ENCODE data around the gene LPO.

Gene LPO

GRCh38 chr17:58242171-58242784 is 3.9 kb downstream of the LPO start:
- Histone ChIP-seq H3K9ac (no peak overlapping the region), H3K27me3 (no peaks in the 10 kb centered on the region), H3K4me3 (no peak overlapping the region), H3K27ac (no peak overlapping the region), H3K9me3 (no peaks in the 10 kb centered on the region), H4K20me1 (no peaks in the 10 kb centered on the region), H3K4me2 (peak overlapping the region; percentile 47), H3K4me1 (peaks cover 14% of the 10 kb centered on the region), H3K36me3 (no peaks in the 10 kb centered on the region)
- no peak for TF ChIP-seq Cebpa-rat (IDR thresholded peaks at IDR 0.05)

- no peak overlapping the region for H3K9ac ChIP-seq
- peaks cover 17% of the 10 kb centered on the region for H3K27me3 ChIP-seq
- no peak for TF ChIP-seq Cebpa-rat (IDR thresholded peaks at IDR 0.05)
- H3K27ac ChIP-seq = no peak overlapping the region
- H3K9me3 ChIP-seq = no peaks in the 10 kb centered on the region
- H4K20me1 ChIP-seq = no peaks in the 10 kb centered on the region
- no peaks in the 10 kb centered on the region for H3K36me3 ChIP-seq
- peaks cover 28% of the 10 kb centered on the region for H3K4me1 ChIP-seq
- H3K4me3 ChIP-seq = no peak overlapping the region
- H3K4me2 ChIP-seq = no peak overlapping the region
Observed at GRCh38 chr17:58244963-58245362, 6.6 kb downstream of the LPO start.

GRCh38 chr17:58245428-58246103 is 7.2 kb downstream of the LPO start:
- no peak overlapping the region for H3K4me2 ChIP-seq
- H4K20me1 ChIP-seq = no peaks in the 10 kb centered on the region
- peaks cover 28% of the 10 kb centered on the region for H3K4me1 ChIP-seq
- H3K27me3 ChIP-seq = peaks cover 17% of the 10 kb centered on the region
- no peak for TF ChIP-seq Cebpa-rat (IDR thresholded peaks at IDR 0.05)
- no peaks in the 10 kb centered on the region for H3K36me3 ChIP-seq
- no peaks in the 10 kb centered on the region for H3K9me3 ChIP-seq
- H3K27ac ChIP-seq = no peak overlapping the region
- H3K9ac ChIP-seq = no peak overlapping the region
- no peak overlapping the region for H3K4me3 ChIP-seq

GRCh38 chr17:58246104-58246740 is 7.8 kb downstream of the LPO start:
- no peak overlapping the region for H3K4me2 ChIP-seq
- no peaks in the 10 kb centered on the region for H3K36me3 ChIP-seq
- no peak overlapping the region for H3K27ac ChIP-seq
- H3K4me1 ChIP-seq = peaks cover 28% of the 10 kb centered on the region
- peaks cover 17% of the 10 kb centered on the region for H3K27me3 ChIP-seq
- H3K4me3 ChIP-seq = no peak overlapping the region
- H4K20me1 ChIP-seq = no peaks in the 10 kb centered on the region
- no peak overlapping the region for H3K9ac ChIP-seq
- H3K9me3 ChIP-seq = no peaks in the 10 kb centered on the region
- no peak for TF ChIP-seq Cebpa-rat (IDR thresholded peaks at IDR 0.05)

- no peak overlapping the region for H3K4me2 ChIP-seq
- H3K27ac ChIP-seq = no peak overlapping the region
- peaks cover 27% of the 10 kb centered on the region for H3K4me1 ChIP-seq
- no peaks in the 10 kb centered on the region for H3K36me3 ChIP-seq
- TF ChIP-seq Cebpa-rat (IDR thresholded peaks at IDR 0.05) = no peak
- H4K20me1 ChIP-seq = no peaks in the 10 kb centered on the region
- H3K9ac ChIP-seq = no peak overlapping the region
- H3K4me3 ChIP-seq = no peak overlapping the region
- peaks cover 17% of the 10 kb centered on the region for H3K27me3 ChIP-seq
- no peaks in the 10 kb centered on the region for H3K9me3 ChIP-seq
Observed at GRCh38 chr17:58246781-58247180, 8.4 kb downstream of the LPO start.

- H3K27ac ChIP-seq = no peak overlapping the region
- H3K4me2 ChIP-seq = peak overlapping the region; percentile 7; the same call in 1 of the 2 replicates
- no peaks in the 10 kb centered on the region for H3K36me3 ChIP-seq
- H3K9ac ChIP-seq = no peak overlapping the region
- no peaks in the 10 kb centered on the region for H3K9me3 ChIP-seq
- peaks cover 18% of the 10 kb centered on the region for H3K4me1 ChIP-seq
- TF ChIP-seq Cebpa-rat (IDR thresholded peaks at IDR 0.05) = no peak
- no peaks in the 10 kb centered on the region for H4K20me1 ChIP-seq
- no peak overlapping the region for H3K4me3 ChIP-seq
- peaks cover 17% of the 10 kb centered on the region for H3K27me3 ChIP-seq
Observed at GRCh38 chr17:58247511-58248363, 9.4 kb downstream of the LPO start.

- Histone ChIP-seq H3K27me3 (peaks cover 17% of the 10 kb centered on the region), H3K4me1 (peaks cover 13% of the 10 kb centered on the region), H3K36me3 (no peaks in the 10 kb centered on the region), H3K9me3 (no peaks in the 10 kb centered on the region), H3K4me3 (peak overlapping the region; percentile 66), H3K27ac (peak overlapping the region; percentile 69), H3K9ac (peak overlapping the region; percentile 77; the same call in 1 of the 2 replicates), H3K4me2 (peak overlapping the region; percentile 95), H4K20me1 (no peaks in the 10 kb centered on the region)
- no peak for TF ChIP-seq Cebpa-rat (IDR thresholded peaks at IDR 0.05)
Observed at GRCh38 chr17:58248955-58249269, 10.5 kb downstream of the LPO start.

GRCh38 chr17:58249270-58250133 is 11.1 kb downstream of the LPO start:
- no peaks in the 10 kb centered on the region for H3K9me3 ChIP-seq
- H3K4me2 ChIP-seq = peak overlapping the region; percentile 95
- H3K9ac ChIP-seq = peak overlapping the region; percentile 77
- H3K4me1 ChIP-seq = peaks cover 13% of the 10 kb centered on the region
- H3K36me3 ChIP-seq = no peaks in the 10 kb centered on the region
- peaks cover 17% of the 10 kb centered on the region for H3K27me3 ChIP-seq
- peak overlapping the region; percentile 66 for H3K4me3 ChIP-seq
- peak overlapping the region; percentile 69 for H3K27ac ChIP-seq
- no peaks in the 10 kb centered on the region for H4K20me1 ChIP-seq
- TF ChIP-seq Cebpa-rat (IDR thresholded peaks at IDR 0.05) = no peak
